NT2/D1 (cell line): ENCODE results near the gene ZFYVE19.

ENCODE experiments used
- DNase-seq: peaks from one replicate; pipeline ENCODE4 v3.0.0-alpha.2; 2011; ENCODE audit warnings: low read depth, low spot score
- H3K27me3 ChIP-seq: 2 replicates; pipeline ENCODE4 v1.6.0; 2011; ENCODE audit warnings: mild to moderate bottlenecking; ENCODE audit not compliant: insufficient read length, insufficient read depth
- H3K36me3 ChIP-seq: 2 replicates; pipeline ENCODE4 v1.6.1; 2011; ENCODE audit warnings: mild to moderate bottlenecking, low read length, mixed read lengths; ENCODE audit not compliant: insufficient read depth, insufficient read length
- H3K4me1 ChIP-seq: 2 replicates; pipeline ENCODE4 v1.5.1; 2011; ENCODE audit not compliant: insufficient read depth, insufficient read length
- H3K4me3 ChIP-seq: 2 replicates; pipeline ENCODE4 v1.5.1; 2011; ENCODE audit warnings: low read depth; ENCODE audit not compliant: insufficient read length
- H3K9ac ChIP-seq: 2 replicates; pipeline ENCODE4 v1.6.0; 2011; ENCODE audit warnings: low read depth; ENCODE audit not compliant: insufficient read length
- H3K9me3 ChIP-seq: 2 replicates; pipeline ENCODE4 v1.5.1; 2011; ENCODE audit warnings: mild to moderate bottlenecking, low read length; ENCODE audit not compliant: insufficient read depth
- SUZ12 ChIP-seq: IDR thresholded peaks from 2 replicates; pipeline ENCODE4 v1.6.1; 2011; ENCODE audit not compliant: insufficient read length, insufficient read depth; ENCODE audit errors: extremely low read depth
- YY1 ChIP-seq: IDR thresholded peaks from 2 replicates; pipeline ENCODE4 v1.6.1; 2011; ENCODE audit not compliant: insufficient read length, insufficient read depth
- ZNF274 ChIP-seq: IDR thresholded peaks from 2 replicates; pipeline ENCODE4 v1.6.1; 2011; ENCODE audit warnings: mild to moderate bottlenecking, low read depth, low read length

ZFYVE19 gene

GRCh38 chr15:40863660-40864270 is 56.9 kb downstream of the ZFYVE19 start:
- H3K4me1 ChIP-seq: peaks cover 3% of the 10 kb centered on the region
- no peak overlapping the region for H3K4me3 ChIP-seq
- H3K9me3 ChIP-seq: no peaks in the 10 kb centered on the region
- H3K27me3 ChIP-seq: no peaks in the 10 kb centered on the region
- no peak for DNase-seq
- no peak overlapping the region for H3K9ac ChIP-seq
- peaks cover under 1% of the 10 kb centered on the region for H3K36me3 ChIP-seq
- TF ChIP-seq YY1 (no peak), ZNF274 (no peak), SUZ12 (no peak)
